ENCODE measurements around the gene RPTOR. TPM values are rescaled to one million over a fixed set of nuclear protein-coding genes. Genes with fewer than 3 reads are reported as not detected.

The RPTOR gene
- total RNA-seq, 2 experiments from 2014 or later = 48.1 to 87.8 TPM

- H3K9me3 ChIP-seq (ENCODE audit: low read length) = no peaks in the 10 kb centered on the region
- intact Hi-C loops (cut with micrococcal nuclease; ENCODE audit: unreplicated experiment) = no loop called here
- no peaks in the 10 kb centered on the region for H3K4me1 ChIP-seq (ENCODE audit: insufficient read depth, low read length, poor library complexity, severe bottlenecking)
- CTCF ChIA-PET (ENCODE audit: unreplicated experiment) = interaction anchor here (1.2 kb wide), 1 partner anchor 44 kb away, joined by 3 read pairs; no protein-coding TSS in a partner anchor
- TF ChIP-seq EZH2phosphoT487 (IDR thresholded peaks at IDR 0.05; ENCODE audit: borderline replicate concordance, low read depth, low read length) (no peak), CTCF (conservative IDR thresholded peaks at IDR 0.05; ENCODE audit: low read length) (peak; percentile 79)
- H3K36me3 ChIP-seq (ENCODE audit: insufficient read depth, low read length) = peaks cover 5% of the 10 kb centered on the region
- no peaks in the 10 kb centered on the region; the same call in 1 of the 2 replicates for H4K20me1 ChIP-seq (ENCODE audit: insufficient read depth, low read length)
- peak; percentile 46 for DNase-seq (ENCODE audit: low spot score)
- H3K9me2 ChIP-seq (ENCODE audit: insufficient read depth, low read length) = no peaks in the 10 kb centered on the region
- POLR2A ChIA-PET = interaction anchor here (0.8 kb wide), 1 partner anchor 12 kb away, joined by 3 read pairs; no protein-coding TSS in a partner anchor
- H2AFZ ChIP-seq (ENCODE audit: low read length) = no peak overlapping the region
- H3K4me2 ChIP-seq (ENCODE audit: low read length) = no peak overlapping the region
- no TSS peak for BruUV-seq (replicated peaks)
- H3K27ac ChIP-seq (ENCODE audit: low read depth, low read length, poor library complexity, severe bottlenecking) = no peak overlapping the region
- H3K79me2 ChIP-seq (ENCODE audit: insufficient read depth, low read depth, low read length) = peaks cover 10% of the 10 kb centered on the region; the same call in 1 of the 2 replicates
- no peak overlapping the region for H3K4me3 ChIP-seq (ENCODE audit: low read depth, low read length, poor library complexity, severe bottlenecking)
Observed at GRCh38 chr17:80649672-80650330, 105.2 kb downstream of the RPTOR start.

- Histone ChIP-seq H4K20me1 (ENCODE audit: insufficient read depth, low read length) (no peaks in the 10 kb centered on the region; the same call in 1 of the 2 replicates), H3K36me3 (ENCODE audit: insufficient read depth, low read length) (peaks cover 5% of the 10 kb centered on the region), H3K9me3 (ENCODE audit: low read length) (no peaks in the 10 kb centered on the region), H3K27ac (ENCODE audit: low read depth, low read length, poor library complexity, severe bottlenecking) (no peak overlapping the region), H3K4me2 (ENCODE audit: low read length) (no peak overlapping the region), H3K4me1 (ENCODE audit: insufficient read depth, low read length, poor library complexity, severe bottlenecking) (no peaks in the 10 kb centered on the region), H3K9me2 (ENCODE audit: insufficient read depth, low read length) (no peaks in the 10 kb centered on the region), H3K79me2 (ENCODE audit: insufficient read depth, low read depth, low read length) (peaks cover 13% of the 10 kb centered on the region; the same call in 1 of the 2 replicates), H2AFZ (ENCODE audit: low read length) (no peak overlapping the region), H3K4me3 (ENCODE audit: low read depth, low read length, poor library complexity, severe bottlenecking) (no peak overlapping the region)
- intact Hi-C loops (cut with micrococcal nuclease; ENCODE audit: unreplicated experiment) = no loop called here
- TF ChIP-seq CTCF (conservative IDR thresholded peaks at IDR 0.05; ENCODE audit: low read length) = peak; percentile 48
- no peak for TF ChIP-seq EZH2phosphoT487 (IDR thresholded peaks at IDR 0.05; ENCODE audit: borderline replicate concordance, low read depth, low read length)
- DNase-seq (ENCODE audit: low spot score) = no peak
- ChIA-PET POLR2A (interaction anchor here (0.8 kb wide), 1 partner anchor 12 kb away, joined by 3 read pairs; no protein-coding TSS in a partner anchor), CTCF (ENCODE audit: unreplicated experiment) (interaction anchor here (1.2 kb wide), 1 partner anchor 45 kb away, joined by 3 read pairs; no protein-coding TSS in a partner anchor)
- BruUV-seq (replicated peaks) = no TSS peak
Observed at GRCh38 chr17:80650331-80650672, 105.7 kb downstream of the RPTOR start.

All from OCI-LY7 (cell line).